Naive B cell (primary cell): ENCODE data around the gene RHD. TPM values are rescaled to one million over a fixed set of nuclear protein-coding genes. Genes with fewer than 3 reads are reported as not detected.
"Not testable (repeated sequence)": the region's sequence is repeated elsewhere in the genome, so short reads cannot be mapped to it uniquely, and the experiment has no call there.

Experiments used
- ATAC-seq, 2 donors: fragments of 150-1000 bp; cut with Tn5 transposase; 2 replicates each; pipeline ENCODE4 v1.10.0; 2021; ENCODE audit warnings: low read depth in 2 of 2, mild to moderate bottlenecking in 2 of 2, moderate library complexity in 2 of 2
- DNase-seq: peaks from one replicate; pipeline ENCODE4 v3.0.0; 2022
- H3K27ac Mint-ChIP-seq, 6 donors: one replicate each; pipeline ENCODE4 v1.8.0; 2020 to 2022; ENCODE audit warnings: mild to moderate bottlenecking in 6 of 6, mixed read lengths in 6 of 6, moderate library complexity in 5 of 6, inconsistent platforms in 2 of 6
- H3K27me3 Mint-ChIP-seq, 3 donors: one replicate each; pipeline ENCODE4 v1.8.0; 2021 to 2022; ENCODE audit warnings: mixed read lengths in 3 of 3, mild to moderate bottlenecking in 1 of 3
- H3K36me3 Mint-ChIP-seq, 2 donors: one replicate each; pipeline ENCODE4 v1.8.0; 2020 to 2022; ENCODE audit warnings: mixed read lengths in 2 of 2, inconsistent platforms in 1 of 2, mild to moderate bottlenecking in 1 of 2
- H3K4me1 Mint-ChIP-seq, 3 donors: one replicate each; pipeline ENCODE4 v1.8.0; 2020 to 2022; ENCODE audit warnings: mixed read lengths in 3 of 3, inconsistent platforms in 1 of 3, mild to moderate bottlenecking in 1 of 3, moderate library complexity in 1 of 3
- H3K4me3 Mint-ChIP-seq, 8 donors: one replicate each; pipeline ENCODE4 v1.8.0; 2020 to 2022; ENCODE audit warnings: mild to moderate bottlenecking in 8 of 8, mixed read lengths in 8 of 8, moderate library complexity in 8 of 8, inconsistent platforms in 2 of 8
- H3K9me3 Mint-ChIP-seq, 7 donors: one replicate each; pipeline ENCODE4 v1.8.0; 2020 to 2022; ENCODE audit warnings: mixed read lengths in 7 of 7, mild to moderate bottlenecking in 5 of 7, inconsistent platforms in 2 of 7, moderate library complexity in 1 of 7
- polyA plus RNA-seq, 6 donors: library from polyadenylated mRNA; unstranded; fragments of 300-500 nt; fragmentation: Illumina TruSeq; gene quantifications; one replicate each; pipeline ENCODE4 v1.2.3, GENCODE V29; 2021; ENCODE audit warnings: low read depth in 6 of 6

Gene RHD
- polyA plus RNA-seq, 6 donors from 2014 or later: 0.29 to 0.62 (median 0.39) TPM; not detected in 1

- DNase-seq, H3K27me3 Mint-ChIP-seq, ATAC-seq, H3K9me3 Mint-ChIP-seq, H3K36me3 Mint-ChIP-seq: not testable (repeated sequence)
- Mint-ChIP-seq H3K27ac (peak overlapping the region; percentile 82 to 96 (median 90)), H3K4me1 (peaks cover 0 to 27% (median 11%) of the 10 kb centered on the region in 3 donors), H3K4me3 (peak overlapping the region; percentile 72 to 95 (median 90))
Measured at GRCh38 chr1:25268143-25268760, 4.1 kb upstream of the RHD start.

GRCh38 chr1:25275648-25276047 lies 3.3 kb downstream of the RHD start:
- ATAC-seq, H3K27me3 Mint-ChIP-seq, H3K4me1 Mint-ChIP-seq, H3K9me3 Mint-ChIP-seq, DNase-seq, H3K36me3 Mint-ChIP-seq, H3K27ac Mint-ChIP-seq, H3K4me3 Mint-ChIP-seq: not testable (repeated sequence)

GRCh38 chr1:25277295-25277694 lies 5.0 kb downstream of the RHD start:
- not testable (repeated sequence) for ATAC-seq, H3K27ac Mint-ChIP-seq, H3K9me3 Mint-ChIP-seq, DNase-seq, H3K27me3 Mint-ChIP-seq, H3K4me3 Mint-ChIP-seq, H3K4me1 Mint-ChIP-seq, H3K36me3 Mint-ChIP-seq

GRCh38 chr1:25278358-25278757 lies 6.0 kb downstream of the RHD start:
- DNase-seq, H3K36me3 Mint-ChIP-seq, H3K9me3 Mint-ChIP-seq, H3K27ac Mint-ChIP-seq, H3K4me3 Mint-ChIP-seq, H3K4me1 Mint-ChIP-seq, H3K27me3 Mint-ChIP-seq, ATAC-seq: not testable (repeated sequence)

- H3K36me3 Mint-ChIP-seq, DNase-seq, ATAC-seq, H3K27ac Mint-ChIP-seq, H3K9me3 Mint-ChIP-seq, H3K27me3 Mint-ChIP-seq, H3K4me1 Mint-ChIP-seq, H3K4me3 Mint-ChIP-seq: not testable (repeated sequence)
Measured at GRCh38 chr1:25278790-25279189, 6.5 kb downstream of the RHD start.

GRCh38 chr1:25279693-25280111 lies 7.4 kb downstream of the RHD start:
- ATAC-seq, H3K4me1 Mint-ChIP-seq, DNase-seq: not testable (repeated sequence)

GRCh38 chr1:25285862-25286261 lies 13.6 kb downstream of the RHD start:
- not testable (repeated sequence) for H3K4me3 Mint-ChIP-seq, H3K27me3 Mint-ChIP-seq, H3K9me3 Mint-ChIP-seq, H3K36me3 Mint-ChIP-seq, ATAC-seq, DNase-seq
- Mint-ChIP-seq H3K27ac (peak overlapping the region in 3 of 6 donors; percentile 28 to 67 (median 64)), H3K4me1 (peaks cover 0 to 13% (median 0%) of the 10 kb centered on the region in 3 donors)

More at GRCh38 chr1:25279693-25280111, 7.4 kb downstream of the RHD start:
- not testable (repeated sequence) for H3K36me3 Mint-ChIP-seq, H3K4me3 Mint-ChIP-seq, H3K9me3 Mint-ChIP-seq, H3K27ac Mint-ChIP-seq, H3K27me3 Mint-ChIP-seq

GRCh38 chr1:25287164-25287563 lies 14.9 kb downstream of the RHD start:
- H3K4me3 Mint-ChIP-seq, H3K4me1 Mint-ChIP-seq, H3K36me3 Mint-ChIP-seq, H3K9me3 Mint-ChIP-seq, H3K27me3 Mint-ChIP-seq: not testable (repeated sequence)
- DNase-seq: peak; percentile 11
- peak; percentile 70 to 75 for ATAC-seq
- peak overlapping the region in 3 of 6 donors; percentile 23 to 53 (median 41) for H3K27ac Mint-ChIP-seq

GRCh38 chr1:25288573-25289101 lies 16.3 kb downstream of the RHD start:
- H3K36me3 Mint-ChIP-seq, DNase-seq, H3K27ac Mint-ChIP-seq, H3K4me1 Mint-ChIP-seq, ATAC-seq, H3K4me3 Mint-ChIP-seq, H3K27me3 Mint-ChIP-seq, H3K9me3 Mint-ChIP-seq: not testable (repeated sequence)

GRCh38 chr1:25290043-25290442 lies 17.7 kb downstream of the RHD start:
- not testable (repeated sequence) for H3K9me3 Mint-ChIP-seq, H3K4me3 Mint-ChIP-seq, H3K36me3 Mint-ChIP-seq, H3K4me1 Mint-ChIP-seq, H3K27me3 Mint-ChIP-seq, H3K27ac Mint-ChIP-seq, DNase-seq
- peak; percentile 16 to 62 for ATAC-seq

- not testable (repeated sequence) for DNase-seq, H3K9me3 Mint-ChIP-seq, H3K27ac Mint-ChIP-seq, H3K36me3 Mint-ChIP-seq, H3K4me1 Mint-ChIP-seq, ATAC-seq, H3K4me3 Mint-ChIP-seq, H3K27me3 Mint-ChIP-seq
Measured at GRCh38 chr1:25293426-25293825, 21.1 kb downstream of the RHD start.

GRCh38 chr1:25294889-25295826 lies 22.8 kb downstream of the RHD start:
- Mint-ChIP-seq H3K4me3 (peak overlapping the region in 1 of 8 donors; percentile 9), H3K27ac (peak overlapping the region in 2 of 6 donors; percentile 47 to 57)
- H3K27me3 Mint-ChIP-seq, H3K9me3 Mint-ChIP-seq, H3K36me3 Mint-ChIP-seq, H3K4me1 Mint-ChIP-seq: not testable (repeated sequence)
- ATAC-seq (peak; percentile 51 to 66), DNase-seq (peak; percentile 1)

- H3K4me3 Mint-ChIP-seq, ATAC-seq, H3K9me3 Mint-ChIP-seq, DNase-seq, H3K27me3 Mint-ChIP-seq, H3K4me1 Mint-ChIP-seq, H3K36me3 Mint-ChIP-seq: not testable (repeated sequence)
- H3K27ac Mint-ChIP-seq: peak overlapping the region in 1 of 6 donors; percentile 4
Measured at GRCh38 chr1:25296501-25296900, 24.2 kb downstream of the RHD start.

GRCh38 chr1:25300729-25301128 lies 28.4 kb downstream of the RHD start:
- H3K4me3 Mint-ChIP-seq, ATAC-seq, DNase-seq, H3K36me3 Mint-ChIP-seq, H3K9me3 Mint-ChIP-seq, H3K27ac Mint-ChIP-seq, H3K27me3 Mint-ChIP-seq, H3K4me1 Mint-ChIP-seq: not testable (repeated sequence)
